Metanephros (tissue), 1 donor: ENCODE measurements around the gene CTNNBL1. TPM values are rescaled to one million over a fixed set of nuclear protein-coding genes. Genes with fewer than 3 reads are reported as not detected.

ENCODE experiments used
- total RNA-seq: library from RNA; depleted of rRNA; stranded (reverse); fragments of >200 nt; gene quantifications from one replicate; pipeline ENCODE4 v1.2.3, GENCODE V29; 2014

CTNNBL1 gene
- 27.1 TPM for total RNA-seq

GRCh38 chr20:37693635-37694626 lies at the start of gene CTNNBL1:
Gene CTNNBL1, plus strand, starts transcription at chr20:37694030. Its CDS starts 93 bp downstream, at chr20:37694123.

GRCh38 chr20:37902504-37903313 lies 208.9 kb downstream of the CTNNBL1 start, which contains the start of gene VSTM2L:
Gene VSTM2L, plus strand, starts transcription at chr20:37903127. Its CDS starts 224 bp downstream, at chr20:37903351.

Other genes with a start within 250 kb of the CTNNBL1 start
- gene NNAT, start 172.8 kb upstream of the CTNNBL1 start, total RNA-seq, result 39.2 TPM
- 94.8 TPM for gene BLCAP, start 166.2 kb upstream of the CTNNBL1 start, total RNA-seq
- 4.7 TPM for gene VSTM2L, start 209.1 kb downstream of the CTNNBL1 start, total RNA-seq